ENCODE data around the gene ING2.
"Not testable (repeated sequence)": the region's sequence is repeated elsewhere in the genome, so short reads cannot be mapped to it uniquely, and the experiment has no call there.

ING2 gene

DNA sequence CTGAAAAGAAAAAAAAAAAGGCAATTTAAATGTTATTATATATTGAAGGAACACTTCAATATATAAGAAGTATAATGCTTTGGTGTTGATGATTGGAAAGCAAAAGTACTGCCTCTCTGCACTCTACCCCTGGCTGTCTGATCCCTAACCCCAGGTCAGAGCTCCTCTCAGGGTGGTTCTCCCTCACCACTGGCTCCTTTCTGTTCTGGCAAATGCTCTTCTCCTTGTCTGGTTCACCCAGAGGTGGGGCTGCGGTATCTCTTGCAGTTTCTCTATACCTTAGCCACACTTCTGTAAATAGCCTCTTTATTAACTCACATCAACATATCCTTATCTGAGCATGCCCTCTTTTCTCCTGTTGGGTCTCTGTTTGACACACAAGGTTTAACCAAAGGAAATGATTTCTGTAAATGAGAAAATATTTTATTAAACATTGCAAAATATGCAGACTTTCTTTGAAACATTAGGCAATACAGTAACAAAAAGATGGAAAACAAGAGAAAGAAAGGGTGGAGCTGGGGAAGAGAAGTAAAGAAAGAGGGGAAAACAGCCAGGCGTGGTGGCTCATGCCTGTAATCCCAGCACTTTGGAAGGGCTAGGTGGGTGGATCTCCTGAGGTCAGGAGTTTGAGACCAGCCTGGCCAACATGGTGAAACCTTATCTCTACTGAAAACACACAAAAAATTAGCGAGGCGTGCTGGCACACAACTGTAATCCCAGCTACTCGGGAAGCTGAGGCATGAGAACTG is 45.7 kb downstream of the ING2 start:
- DNase-seq: no peak

- no peak for DNase-seq
Measured at GRCh38 chr4:183552274-183553146, 47.7 kb downstream of the ING2 start.

- not testable (repeated sequence) for DNase-seq
Measured at GRCh38 chr4:183553147-183553478, 48.3 kb downstream of the ING2 start.

DNA sequence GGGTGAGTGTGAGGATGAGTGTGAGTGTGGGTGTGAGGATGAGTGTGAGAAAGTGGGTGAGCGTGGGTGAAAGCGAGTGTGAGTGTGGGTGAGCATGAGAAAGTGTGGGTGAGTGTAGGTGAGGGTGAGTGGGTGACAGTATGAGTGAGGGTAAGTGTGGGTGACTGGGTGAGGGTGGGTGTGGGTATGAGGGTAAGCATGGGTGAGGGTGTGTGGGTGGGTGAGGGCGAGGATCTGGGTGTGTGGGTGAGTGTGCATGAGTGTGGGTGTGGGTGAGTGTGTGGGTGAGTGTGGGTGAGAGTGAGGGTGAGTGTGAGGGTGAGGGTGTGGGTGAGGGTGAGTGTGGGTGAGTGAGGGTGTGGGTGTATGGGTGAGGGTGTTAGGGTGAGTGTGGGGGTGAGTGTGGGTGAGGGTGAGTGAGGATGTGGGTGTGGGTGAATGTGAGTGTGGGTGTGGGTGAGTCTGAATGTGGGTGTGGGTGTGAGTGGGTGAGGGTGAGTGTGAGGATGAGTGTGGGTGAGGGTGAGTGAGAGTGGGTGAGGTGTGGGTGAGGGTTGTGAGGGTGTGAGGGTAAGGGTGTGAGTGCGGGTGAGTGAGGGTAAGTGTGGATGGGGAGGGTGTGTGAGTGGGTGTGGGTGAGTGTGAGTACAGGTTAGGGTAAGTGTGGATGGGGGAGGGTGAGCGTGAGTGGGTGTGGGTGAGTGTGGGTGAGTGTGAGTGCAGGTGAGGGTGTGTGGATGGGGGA is 48.9 kb downstream of the ING2 start:
- no peak for DNase-seq

DNA sequence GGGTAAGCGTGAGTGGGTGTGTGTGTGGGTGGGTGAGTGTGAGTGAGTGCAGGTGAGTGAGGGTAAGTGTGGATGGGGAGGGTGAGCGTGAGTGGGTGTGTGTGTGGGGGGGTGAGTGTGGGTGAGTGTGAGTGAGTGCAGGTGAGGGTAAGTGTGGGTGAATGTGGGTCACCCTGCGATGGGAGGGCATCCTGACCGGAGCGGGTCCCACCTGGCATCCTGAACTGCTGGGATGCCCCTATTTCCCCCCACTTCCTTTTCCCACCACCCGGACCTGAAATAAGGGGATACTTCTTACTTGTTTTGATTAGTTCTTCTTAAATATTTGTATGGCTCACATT is 49.5 kb downstream of the ING2 start:
- no peak for DNase-seq

DNA sequence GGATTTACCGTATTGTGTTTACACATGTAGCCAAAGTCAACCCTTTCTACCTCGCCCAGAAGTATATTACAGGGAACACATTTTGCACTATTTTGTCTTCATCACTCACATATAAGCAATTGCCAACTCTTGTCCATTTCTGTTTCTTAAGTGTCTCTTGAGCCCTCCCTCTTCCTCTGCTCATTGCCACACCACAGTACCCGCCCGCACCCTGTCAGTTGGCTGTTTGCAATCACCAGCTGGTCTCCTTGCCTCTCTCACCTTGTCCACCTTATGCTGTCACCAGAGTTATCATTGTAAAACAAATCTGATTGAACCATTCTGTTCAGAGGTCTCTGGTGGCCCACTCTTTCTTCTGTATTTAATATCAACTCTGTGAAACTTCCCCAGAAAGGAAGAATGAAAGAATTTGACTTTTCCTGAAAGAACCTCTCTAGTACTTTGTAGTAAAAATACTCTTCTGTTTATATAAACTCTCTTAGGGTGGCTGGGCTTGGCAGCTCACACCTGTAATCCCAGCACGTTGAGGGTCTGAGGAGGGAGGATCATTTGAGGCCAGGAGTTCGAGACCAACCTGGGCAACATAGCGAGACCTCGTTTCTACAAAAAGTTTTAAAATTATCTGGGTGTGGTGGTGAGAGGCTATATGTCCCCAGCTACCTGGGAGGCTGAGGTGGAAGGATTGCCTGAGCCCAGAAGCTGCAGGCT is 50.2 kb downstream of the ING2 start:
- no peak for DNase-seq

DNA sequence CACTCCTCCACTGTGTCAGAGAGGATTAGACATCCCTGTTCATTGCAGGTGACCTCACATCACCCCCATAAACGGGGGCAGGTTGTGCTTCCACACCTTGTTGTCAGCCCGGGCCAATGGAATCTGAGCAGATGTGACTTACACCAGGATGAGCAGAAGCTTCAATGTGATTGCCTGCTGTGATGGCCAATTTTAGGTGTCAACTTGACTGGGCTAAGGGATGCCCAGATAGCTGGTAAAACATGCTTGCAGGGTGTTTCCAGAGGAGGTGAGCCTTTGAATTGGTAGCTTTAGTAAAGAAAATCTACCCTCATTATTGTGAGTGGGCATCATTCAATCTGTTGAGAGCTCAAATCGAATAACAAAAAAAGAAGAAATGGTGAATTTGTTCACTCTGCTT is 52.1 kb downstream of the ING2 start:
- DNase-seq: no peak

DNA sequence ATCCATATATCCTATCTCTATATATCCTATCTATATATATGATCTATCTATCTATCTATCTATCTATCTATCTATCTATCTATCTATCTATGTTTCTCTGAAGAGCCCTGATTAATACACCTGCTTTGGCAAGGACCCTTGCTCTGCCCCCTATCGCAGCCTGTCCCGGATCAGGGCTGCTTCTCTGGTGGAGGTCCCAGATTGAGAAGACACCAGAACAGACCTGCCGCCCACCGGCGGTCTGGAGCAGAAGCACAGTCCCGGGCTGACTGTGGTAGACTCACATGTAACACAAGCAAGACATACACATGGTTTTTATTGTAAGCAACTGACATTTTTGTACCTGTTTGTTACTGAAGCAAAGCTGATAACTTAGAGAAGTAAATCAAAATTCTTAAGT is 52.8 kb downstream of the ING2 start:
- no peak for DNase-seq

DNA sequence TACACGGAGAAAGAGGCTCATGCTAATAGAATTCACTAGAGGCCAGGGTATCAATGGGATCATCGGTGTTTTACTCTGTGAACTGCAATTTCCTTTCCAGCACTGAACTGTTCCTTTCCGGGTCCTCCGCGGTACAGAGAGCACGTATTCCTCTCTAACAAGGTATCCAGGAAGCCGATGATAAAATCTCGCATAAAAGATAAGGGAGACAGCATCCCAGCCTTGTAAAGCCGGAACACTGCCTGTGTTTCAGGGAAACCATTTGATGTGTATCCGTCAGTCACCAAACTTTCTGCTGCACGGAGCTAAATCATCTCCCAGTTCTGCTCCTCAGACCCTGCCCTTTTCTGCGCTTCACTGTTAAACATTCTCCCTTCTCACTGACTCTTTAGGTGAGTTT is 54.0 kb downstream of the ING2 start:
- no peak for DNase-seq

- no peak for DNase-seq
Measured at GRCh38 chr4:183561905-183562304, 57.0 kb downstream of the ING2 start.
